Hepatocyte (in vitro differentiated cells): ENCODE results near the gene TPD52L2.

Experiments used
- EZH2phosphoT487 ChIP-seq: fragments of 200-600 bp; sonication (generic); IDR thresholded peaks from one replicate; pipeline ENCODE4 v1.6.1; 2018; ENCODE audit warnings: antibody characterized with exemption, mild to moderate bottlenecking, low read depth, moderate library complexity; ENCODE audit not compliant: unreplicated experiment, severe bottlenecking
- TF ChIP-seq, protein P1 (sequence below): fragments of 200-600 bp; sonication (generic); IDR thresholded peaks from 2 replicates; pipeline ENCODE4 v1.5.1; 2016; ENCODE audit warnings: antibody characterized with exemption, mild to moderate bottlenecking; ENCODE audit not compliant: poor library complexity

- TF ChIP-seq, protein P1, sequence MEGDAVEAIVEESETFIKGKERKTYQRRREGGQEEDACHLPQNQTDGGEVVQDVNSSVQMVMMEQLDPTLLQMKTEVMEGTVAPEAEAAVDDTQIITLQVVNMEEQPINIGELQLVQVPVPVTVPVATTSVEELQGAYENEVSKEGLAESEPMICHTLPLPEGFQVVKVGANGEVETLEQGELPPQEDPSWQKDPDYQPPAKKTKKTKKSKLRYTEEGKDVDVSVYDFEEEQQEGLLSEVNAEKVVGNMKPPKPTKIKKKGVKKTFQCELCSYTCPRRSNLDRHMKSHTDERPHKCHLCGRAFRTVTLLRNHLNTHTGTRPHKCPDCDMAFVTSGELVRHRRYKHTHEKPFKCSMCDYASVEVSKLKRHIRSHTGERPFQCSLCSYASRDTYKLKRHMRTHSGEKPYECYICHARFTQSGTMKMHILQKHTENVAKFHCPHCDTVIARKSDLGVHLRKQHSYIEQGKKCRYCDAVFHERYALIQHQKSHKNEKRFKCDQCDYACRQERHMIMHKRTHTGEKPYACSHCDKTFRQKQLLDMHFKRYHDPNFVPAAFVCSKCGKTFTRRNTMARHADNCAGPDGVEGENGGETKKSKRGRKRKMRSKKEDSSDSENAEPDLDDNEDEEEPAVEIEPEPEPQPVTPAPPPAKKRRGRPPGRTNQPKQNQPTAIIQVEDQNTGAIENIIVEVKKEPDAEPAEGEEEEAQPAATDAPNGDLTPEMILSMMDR = no peak
- TF ChIP-seq EZH2phosphoT487 = no peak
Observed at GRCh38 chr20:63908008-63908682, 43.1 kb downstream of the TPD52L2 start.
